Stimulated activated naive CD8-positive, alpha-beta T cell treated with anti-CD3 and anti-CD28 coated beads, Interleukin-15, amount 100 ng/mL, for 72 hours (primary cell): Measurements from ENCODE around the gene MYCT1.
"Not testable (repeated sequence)": the region's sequence is repeated elsewhere in the genome, so short reads cannot be mapped to it uniquely, and the experiment has no call there.

Experiments
- ATAC-seq: fragments of 150-1000 bp; cut with Tn5 transposase; 2 replicates; pipeline ENCODE4 v1.10.0; 2021; ENCODE audit warnings: mild to moderate bottlenecking, moderate library complexity
- DNase-seq, 2 donors: peaks; one replicate each; pipeline ENCODE4 v3.0.0; 2021 to 2022
- H3K27ac Mint-ChIP-seq, 2 donors: one replicate each; pipeline ENCODE4 v1.8.0; 2022; ENCODE audit warnings: mild to moderate bottlenecking in 2 of 2, mixed read lengths in 2 of 2, moderate library complexity in 2 of 2
- H3K27me3 Mint-ChIP-seq: one replicate; pipeline ENCODE4 v1.8.0; 2022; ENCODE audit warnings: mixed read lengths
- H3K4me1 Mint-ChIP-seq: one replicate; pipeline ENCODE4 v1.8.0; 2022; ENCODE audit warnings: mild to moderate bottlenecking, mixed read lengths
- H3K4me3 Mint-ChIP-seq, 2 donors: one replicate each; pipeline ENCODE4 v1.8.0; 2022; ENCODE audit warnings: mild to moderate bottlenecking in 2 of 2, mixed read lengths in 2 of 2, moderate library complexity in 1 of 2
- H3K9me3 Mint-ChIP-seq, 2 donors: one replicate each; pipeline ENCODE4 v1.8.0; 2022; ENCODE audit warnings: mixed read lengths in 2 of 2

Gene MYCT1

GRCh38 chr6:152701081-152701862, 3.6 kb downstream of the MYCT1 start:
- Mint-ChIP-seq H3K9me3 (no peaks in the 10 kb centered on the region), H3K27me3 (peaks cover 21% of the 10 kb centered on the region), H3K4me3 (no peak overlapping the region), H3K4me1 (no peaks in the 10 kb centered on the region), H3K27ac (no peak overlapping the region)
- DNase-seq (no peak), ATAC-seq (no peak)

GRCh38 chr6:152701863-152702401, 4.2 kb downstream of the MYCT1 start:
- H3K4me1 Mint-ChIP-seq = no peaks in the 10 kb centered on the region
- no peak overlapping the region for H3K27ac Mint-ChIP-seq
- ATAC-seq (no peak), DNase-seq (no peak)
- no peaks in the 10 kb centered on the region for H3K9me3 Mint-ChIP-seq
- H3K27me3 Mint-ChIP-seq = peaks cover 21% of the 10 kb centered on the region
- H3K4me3 Mint-ChIP-seq = no peak overlapping the region

GRCh38 chr6:152703750-152704149, 6.1 kb downstream of the MYCT1 start:
- H3K27me3 Mint-ChIP-seq = peaks cover 21% of the 10 kb centered on the region
- H3K4me1 Mint-ChIP-seq, H3K9me3 Mint-ChIP-seq, ATAC-seq, H3K27ac Mint-ChIP-seq, DNase-seq, H3K4me3 Mint-ChIP-seq: not testable (repeated sequence)

GRCh38 chr6:152705327-152705726, 7.6 kb downstream of the MYCT1 start:
- Mint-ChIP-seq H3K27me3 (peaks cover 21% of the 10 kb centered on the region), H3K27ac (no peak overlapping the region), H3K9me3 (peaks cover 5 to 8% of the 10 kb centered on the region in 2 donors), H3K4me1 (no peaks in the 10 kb centered on the region), H3K4me3 (no peak overlapping the region)
- no peak for DNase-seq
- ATAC-seq = no peak

- Mint-ChIP-seq H3K4me1 (no peaks in the 10 kb centered on the region), H3K27ac (no peak overlapping the region), H3K4me3 (no peak overlapping the region), H3K27me3 (no peaks in the 10 kb centered on the region), H3K9me3 (peaks cover 14 to 16% of the 10 kb centered on the region in 2 donors)
- DNase-seq = no peak
- no peak for ATAC-seq
These were observed 18.6 kb downstream of the MYCT1 start for GRCh38 chr6:152716322-152716721.

GRCh38 chr6:152720974-152721373, 23.3 kb downstream of the MYCT1 start:
- no peaks in the 10 kb centered on the region for H3K9me3 Mint-ChIP-seq
- H3K4me1 Mint-ChIP-seq = no peaks in the 10 kb centered on the region
- ATAC-seq = no peak
- H3K27me3 Mint-ChIP-seq = no peaks in the 10 kb centered on the region
- no peak for DNase-seq
- H3K4me3 Mint-ChIP-seq = no peak overlapping the region
- H3K27ac Mint-ChIP-seq = no peak overlapping the region

- H3K4me1 Mint-ChIP-seq = no peaks in the 10 kb centered on the region
- H3K4me3 Mint-ChIP-seq = no peak overlapping the region
- DNase-seq (no peak), ATAC-seq (no peak)
- no peaks in the 10 kb centered on the region for H3K9me3 Mint-ChIP-seq
- H3K27me3 Mint-ChIP-seq = no peaks in the 10 kb centered on the region
- peak overlapping the region in 1 of 2 donors; percentile 75 for H3K27ac Mint-ChIP-seq
These were observed 24.3 kb downstream of the MYCT1 start for GRCh38 chr6:152721956-152722355.

GRCh38 chr6:152723398-152723797, 25.7 kb downstream of the MYCT1 start:
- H3K27me3 Mint-ChIP-seq = no peaks in the 10 kb centered on the region
- H3K4me3 Mint-ChIP-seq = no peak overlapping the region
- H3K9me3 Mint-ChIP-seq = no peaks in the 10 kb centered on the region
- ATAC-seq = no peak
- DNase-seq = no peak
- H3K27ac Mint-ChIP-seq = no peak overlapping the region
- no peaks in the 10 kb centered on the region for H3K4me1 Mint-ChIP-seq

GRCh38 chr6:152726313-152726712, 28.6 kb downstream of the MYCT1 start:
- ATAC-seq (no peak), DNase-seq (no peak)
- no peak overlapping the region for H3K27ac Mint-ChIP-seq
- no peaks in the 10 kb centered on the region for H3K4me1 Mint-ChIP-seq
- no peak overlapping the region for H3K4me3 Mint-ChIP-seq
- no peaks in the 10 kb centered on the region for H3K27me3 Mint-ChIP-seq
- H3K9me3 Mint-ChIP-seq = no peaks in the 10 kb centered on the region

GRCh38 chr6:152727507-152727906, 29.8 kb downstream of the MYCT1 start:
- Mint-ChIP-seq H3K4me1 (no peaks in the 10 kb centered on the region), H3K4me3 (no peak overlapping the region), H3K9me3 (no peaks in the 10 kb centered on the region), H3K27me3 (no peaks in the 10 kb centered on the region), H3K27ac (no peak overlapping the region)
- ATAC-seq (no peak), DNase-seq (no peak)

- ATAC-seq (no peak), DNase-seq (no peak)
- Mint-ChIP-seq H3K27ac (no peak overlapping the region), H3K4me1 (no peaks in the 10 kb centered on the region), H3K9me3 (no peaks in the 10 kb centered on the region), H3K4me3 (no peak overlapping the region), H3K27me3 (no peaks in the 10 kb centered on the region)
These were observed 36.9 kb downstream of the MYCT1 start for GRCh38 chr6:152734630-152735029.

- H3K4me3 Mint-ChIP-seq = no peak overlapping the region
- H3K4me1 Mint-ChIP-seq = no peaks in the 10 kb centered on the region
These were observed 39.1 kb downstream of the MYCT1 start for GRCh38 chr6:152736687-152737273.

GRCh38 chr6:152745509-152746171, 47.9 kb downstream of the MYCT1 start:
- Mint-ChIP-seq H3K9me3 (no peaks in the 10 kb centered on the region), H3K27ac (no peak overlapping the region), H3K4me3 (no peak overlapping the region), H3K27me3 (no peaks in the 10 kb centered on the region), H3K4me1 (no peaks in the 10 kb centered on the region)
- ATAC-seq = no peak
- DNase-seq = no peak

More at GRCh38 chr6:152736687-152737273, 39.1 kb downstream of the MYCT1 start:
- DNase-seq (no peak), ATAC-seq (no peak)
- Mint-ChIP-seq H3K27me3 (no peaks in the 10 kb centered on the region), H3K9me3 (no peaks in the 10 kb centered on the region), H3K27ac (no peak overlapping the region)

- no peak overlapping the region for H3K27ac Mint-ChIP-seq
- no peak for ATAC-seq
- no peaks in the 10 kb centered on the region for H3K4me1 Mint-ChIP-seq
- no peak overlapping the region for H3K4me3 Mint-ChIP-seq
- no peaks in the 10 kb centered on the region for H3K27me3 Mint-ChIP-seq
- no peak for DNase-seq
- no peaks in the 10 kb centered on the region for H3K9me3 Mint-ChIP-seq
These were observed 48.5 kb downstream of the MYCT1 start for GRCh38 chr6:152746172-152746553.

- Mint-ChIP-seq H3K9me3 (no peaks in the 10 kb centered on the region), H3K4me3 (no peak overlapping the region), H3K27ac (no peak overlapping the region), H3K27me3 (no peaks in the 10 kb centered on the region), H3K4me1 (no peaks in the 10 kb centered on the region)
- DNase-seq = no peak
- ATAC-seq = no peak
These were observed 51.1 kb downstream of the MYCT1 start for GRCh38 chr6:152748843-152749242.

GRCh38 chr6:152749336-152749735, 51.6 kb downstream of the MYCT1 start:
- no peaks in the 10 kb centered on the region for H3K4me1 Mint-ChIP-seq

More at GRCh38 chr6:152749336-152749735, 51.6 kb downstream of the MYCT1 start:
- DNase-seq (no peak), ATAC-seq (no peak)
- H3K9me3 Mint-ChIP-seq = no peaks in the 10 kb centered on the region
- no peak overlapping the region for H3K4me3 Mint-ChIP-seq
- no peaks in the 10 kb centered on the region for H3K27me3 Mint-ChIP-seq
- H3K27ac Mint-ChIP-seq = no peak overlapping the region
